Endothelial cell (in vitro differentiated cells): ENCODE results near the gene ERGIC3. TPM values are rescaled to one million over a fixed set of nuclear protein-coding genes. Genes with fewer than 3 reads are reported as not detected.
"Not testable (repeated sequence)": the region's sequence is repeated elsewhere in the genome, so short reads cannot be mapped to it uniquely, and the experiment has no call there.

ENCODE experiments used
- DNase-seq: peaks from one replicate; pipeline ENCODE4 v3.0.0; 2021; ENCODE audit warnings: low spot score
- H3K27ac Mint-ChIP-seq: one replicate; pipeline ENCODE4 v1.8.0; 2021; ENCODE audit warnings: mixed read lengths, inconsistent platforms; ENCODE audit not compliant: unreplicated experiment
- H3K27me3 Mint-ChIP-seq: one replicate; pipeline ENCODE4 v1.8.0; 2021; ENCODE audit warnings: mild to moderate bottlenecking, moderate library complexity, mixed read lengths, inconsistent platforms; ENCODE audit not compliant: unreplicated experiment
- H3K36me3 Mint-ChIP-seq: one replicate; pipeline ENCODE4 v1.8.0; 2021; ENCODE audit warnings: mild to moderate bottlenecking, low read depth, mixed read lengths, inconsistent platforms; ENCODE audit not compliant: unreplicated experiment
- H3K4me1 Mint-ChIP-seq: one replicate; pipeline ENCODE4 v1.8.0; 2021; ENCODE audit warnings: mild to moderate bottlenecking, mixed read lengths, inconsistent platforms; ENCODE audit not compliant: unreplicated experiment
- H3K4me3 Mint-ChIP-seq: one replicate; pipeline ENCODE4 v1.8.0; 2021; ENCODE audit warnings: mild to moderate bottlenecking, mixed read lengths, inconsistent platforms; ENCODE audit not compliant: unreplicated experiment
- H3K9me3 Mint-ChIP-seq: one replicate; pipeline ENCODE4 v1.8.0; 2021; ENCODE audit warnings: mixed read lengths, inconsistent platforms; ENCODE audit not compliant: unreplicated experiment
- total RNA-seq: library from RNA; stranded (reverse); fragmentation: NEBNext Ultra II Directional; extraction: Animal tissue kit (Norgen Biotek cat#: 25700); gene quantifications from one replicate; pipeline ENCODE4 v1.2.1, GENCODE V29; 2021; ENCODE audit not compliant: unreplicated experiment
- TF ChIP-seq, protein P1 (sequence below): fragments of 200-600 bp; sonication (generic); IDR thresholded peaks from one replicate; pipeline ENCODE4 v1.5.0; 2021; ENCODE audit warnings: antibody characterized with exemption; ENCODE audit not compliant: unreplicated experiment

Gene ERGIC3
- total RNA-seq, 1 donor from 2014 or later = 282 TPM

DNA sequence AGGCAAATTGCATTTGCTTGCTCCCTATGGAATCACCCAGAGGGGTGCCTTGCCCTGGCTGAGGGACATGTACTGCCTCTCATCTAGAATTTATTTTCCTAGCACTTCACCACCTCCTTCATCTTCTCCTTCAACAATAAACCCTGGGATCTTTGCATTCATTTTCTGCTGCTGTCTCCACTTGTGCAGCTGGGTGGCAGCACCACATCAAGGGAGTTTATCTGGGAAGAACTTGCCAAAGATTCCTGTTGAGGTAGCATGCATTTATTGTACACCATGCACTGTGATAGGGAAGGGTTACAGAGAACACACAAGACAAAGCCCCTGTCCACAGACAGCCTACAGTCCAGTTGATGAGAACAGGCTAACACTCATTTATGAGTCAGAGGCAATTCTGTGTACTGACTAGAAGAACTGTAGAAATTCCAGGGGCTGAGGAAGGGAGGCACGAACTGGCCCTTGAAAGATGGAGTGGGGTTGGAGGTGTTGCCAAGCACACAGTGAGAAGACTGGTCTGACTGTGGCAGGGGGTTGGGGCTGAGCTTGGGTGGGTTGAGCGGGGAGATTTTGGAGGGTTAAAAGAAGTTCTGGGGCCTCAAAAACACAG, 30.0 kb upstream of the ERGIC3 start:
- peaks cover 29% of the 10 kb centered on the region for H3K36me3 Mint-ChIP-seq
- no peak overlapping the region for H3K27ac Mint-ChIP-seq
- H3K9me3 Mint-ChIP-seq = no peaks in the 10 kb centered on the region
- no peak overlapping the region for H3K4me3 Mint-ChIP-seq
- TF ChIP-seq, protein P1, sequence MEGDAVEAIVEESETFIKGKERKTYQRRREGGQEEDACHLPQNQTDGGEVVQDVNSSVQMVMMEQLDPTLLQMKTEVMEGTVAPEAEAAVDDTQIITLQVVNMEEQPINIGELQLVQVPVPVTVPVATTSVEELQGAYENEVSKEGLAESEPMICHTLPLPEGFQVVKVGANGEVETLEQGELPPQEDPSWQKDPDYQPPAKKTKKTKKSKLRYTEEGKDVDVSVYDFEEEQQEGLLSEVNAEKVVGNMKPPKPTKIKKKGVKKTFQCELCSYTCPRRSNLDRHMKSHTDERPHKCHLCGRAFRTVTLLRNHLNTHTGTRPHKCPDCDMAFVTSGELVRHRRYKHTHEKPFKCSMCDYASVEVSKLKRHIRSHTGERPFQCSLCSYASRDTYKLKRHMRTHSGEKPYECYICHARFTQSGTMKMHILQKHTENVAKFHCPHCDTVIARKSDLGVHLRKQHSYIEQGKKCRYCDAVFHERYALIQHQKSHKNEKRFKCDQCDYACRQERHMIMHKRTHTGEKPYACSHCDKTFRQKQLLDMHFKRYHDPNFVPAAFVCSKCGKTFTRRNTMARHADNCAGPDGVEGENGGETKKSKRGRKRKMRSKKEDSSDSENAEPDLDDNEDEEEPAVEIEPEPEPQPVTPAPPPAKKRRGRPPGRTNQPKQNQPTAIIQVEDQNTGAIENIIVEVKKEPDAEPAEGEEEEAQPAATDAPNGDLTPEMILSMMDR = peak; percentile 48
- peaks cover 7% of the 10 kb centered on the region for H3K27me3 Mint-ChIP-seq
- peak; percentile 20 for DNase-seq
- H3K4me1 Mint-ChIP-seq = no peaks in the 10 kb centered on the region

GRCh38 chr20:35514371-35514932, 27.4 kb upstream of the ERGIC3 start:
- Mint-ChIP-seq H3K36me3 (peaks cover 20% of the 10 kb centered on the region), H3K27ac (no peak overlapping the region), H3K27me3 (peaks cover 7% of the 10 kb centered on the region), H3K9me3 (no peaks in the 10 kb centered on the region), H3K4me1 (no peaks in the 10 kb centered on the region), H3K4me3 (no peak overlapping the region)
- TF ChIP-seq, protein P1 = no peak
- no peak for DNase-seq

GRCh38 chr20:35515341-35515740, 26.5 kb upstream of the ERGIC3 start:
- no peak overlapping the region for H3K4me3 Mint-ChIP-seq
- H3K36me3 Mint-ChIP-seq = peaks cover 16% of the 10 kb centered on the region
- H3K27me3 Mint-ChIP-seq = peaks cover 7% of the 10 kb centered on the region
- H3K9me3 Mint-ChIP-seq = no peaks in the 10 kb centered on the region
- H3K4me1 Mint-ChIP-seq = no peaks in the 10 kb centered on the region
- no peak for DNase-seq
- TF ChIP-seq, protein P1 = no peak
- no peak overlapping the region for H3K27ac Mint-ChIP-seq

DNA sequence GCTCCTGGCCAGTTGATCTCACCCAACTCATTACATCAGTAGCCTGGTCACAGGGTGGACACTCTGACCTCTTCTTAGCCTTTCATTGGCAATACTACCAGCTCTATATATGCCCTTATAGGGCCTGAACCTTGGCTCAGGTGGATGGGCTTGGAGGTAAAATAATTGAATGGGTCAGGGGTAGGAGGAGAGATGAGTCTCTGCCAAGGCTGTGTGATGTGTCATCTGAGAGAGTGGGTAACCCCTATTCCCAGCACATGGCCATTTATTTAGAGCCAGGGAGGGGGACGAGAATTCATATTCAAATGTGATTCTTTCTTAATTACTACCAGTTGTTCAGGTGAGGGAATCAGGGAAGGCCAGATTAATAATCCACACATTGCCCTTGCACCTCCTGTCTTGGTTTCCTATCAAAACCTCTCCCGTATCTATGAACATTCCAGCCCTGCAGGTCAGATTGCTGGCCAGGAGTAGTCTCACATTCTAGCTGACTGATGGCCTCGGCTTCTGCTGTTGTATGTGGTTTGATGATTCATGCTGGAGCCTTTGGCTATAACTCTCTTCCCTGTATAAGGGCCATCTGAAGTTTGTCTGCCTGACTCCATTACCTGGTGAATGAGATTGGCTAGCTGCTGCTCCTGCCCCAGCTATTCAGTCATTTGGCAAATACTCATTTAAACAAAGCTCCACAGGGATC, 25.8 kb upstream of the ERGIC3 start:
- no peak overlapping the region for H3K4me3 Mint-ChIP-seq
- no peaks in the 10 kb centered on the region for H3K4me1 Mint-ChIP-seq
- no peaks in the 10 kb centered on the region for H3K9me3 Mint-ChIP-seq
- TF ChIP-seq, protein P1 = no peak
- H3K27ac Mint-ChIP-seq = no peak overlapping the region
- H3K27me3 Mint-ChIP-seq = peaks cover 7% of the 10 kb centered on the region
- DNase-seq = no peak
- H3K36me3 Mint-ChIP-seq = peaks cover 16% of the 10 kb centered on the region

- peaks cover 11% of the 10 kb centered on the region for H3K36me3 Mint-ChIP-seq
- no peak overlapping the region for H3K27ac Mint-ChIP-seq
- TF ChIP-seq, protein P1 = no peak
- no peaks in the 10 kb centered on the region for H3K4me1 Mint-ChIP-seq
- H3K9me3 Mint-ChIP-seq = no peaks in the 10 kb centered on the region
- no peak overlapping the region for H3K4me3 Mint-ChIP-seq
- DNase-seq = no peak
- H3K27me3 Mint-ChIP-seq = peaks cover 3% of the 10 kb centered on the region
These were observed 24.8 kb upstream of the ERGIC3 start for GRCh38 chr20:35517125-35517524.

DNA sequence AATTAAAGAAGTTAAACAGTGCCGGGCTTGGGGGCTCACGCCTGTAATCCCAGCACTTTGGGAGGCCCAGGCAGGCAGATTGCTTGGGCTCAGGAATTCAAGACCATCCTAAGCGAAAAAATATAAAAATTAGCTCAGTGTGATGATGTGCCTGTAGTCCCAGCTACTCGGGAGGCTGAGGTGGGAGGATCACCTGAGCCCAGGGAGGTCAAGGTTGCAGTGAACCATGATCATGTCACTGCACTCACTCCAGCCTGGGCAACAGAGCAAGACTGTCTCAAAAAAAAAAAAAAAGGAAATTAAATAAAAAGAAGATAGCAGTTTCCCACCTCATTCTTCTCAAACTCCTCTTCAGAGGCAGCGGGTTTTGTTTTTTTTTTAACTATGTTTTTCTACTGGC, 24.1 kb upstream of the ERGIC3 start:
- H3K27me3 Mint-ChIP-seq, H3K4me3 Mint-ChIP-seq, H3K9me3 Mint-ChIP-seq, H3K36me3 Mint-ChIP-seq, H3K4me1 Mint-ChIP-seq, DNase-seq, H3K27ac Mint-ChIP-seq: not testable (repeated sequence)
